Limb (tissue), 2 donors: Measurements from ENCODE around the gene HINT2.

ENCODE experiments used
- DNase-seq, 2 donors: peaks; one replicate each; pipeline ENCODE4 v3.0.0-alpha.2; 2016; ENCODE audit errors: extremely low spot score in 2 of 2

Gene HINT2

GRCh38 chr9:35776018-35776417 is 38.8 kb downstream of the HINT2 start:
- no peak for DNase-seq

- DNase-seq = no peak
These were observed 39.8 kb downstream of the HINT2 start for GRCh38 chr9:35774907-35775635.

GRCh38 chr9:35771943-35772342 is 42.9 kb downstream of the HINT2 start:
- no peak for DNase-seq

- no peak for DNase-seq
These were observed 43.3 kb downstream of the HINT2 start for GRCh38 chr9:35771534-35771933.

GRCh38 chr9:35771075-35771433 is 43.8 kb downstream of the HINT2 start:
- no peak for DNase-seq

GRCh38 chr9:35769763-35770162 is 45.1 kb downstream of the HINT2 start:
- DNase-seq = no peak

- DNase-seq = no peak
These were observed 47.4 kb downstream of the HINT2 start for GRCh38 chr9:35767458-35767857.

- no peak for DNase-seq
These were observed 47.8 kb downstream of the HINT2 start for GRCh38 chr9:35766997-35767396.

GRCh38 chr9:35763803-35764202 is 51.0 kb downstream of the HINT2 start:
- no peak for DNase-seq

GRCh38 chr9:35763181-35763580 is 51.7 kb downstream of the HINT2 start:
- DNase-seq = no peak
